Measurements from ENCODE around the gene FSHB.
A peak's percentile ranks its signal among the peaks of the same experiment; 100 is the strongest.
"Not testable (repeated sequence)": the region's sequence is repeated elsewhere in the genome, so short reads cannot be mapped to it uniquely, and the experiment has no call there.

The FSHB gene

GRCh38 chr11:30244265-30244664 lies 13.5 kb downstream of the FSHB start:
- H3K27ac Mint-ChIP-seq: no peak overlapping the region
- ATAC-seq (replicated peaks): no peak
- H3K4me1 Mint-ChIP-seq: no peaks in the 10 kb centered on the region
- H3K27me3 Mint-ChIP-seq: peaks cover 3 to 14% of the 10 kb centered on the region in 2 donors
- no peak for DNase-seq
- H3K9me3 Mint-ChIP-seq: peaks cover 0 to 2% of the 10 kb centered on the region in 2 donors
- H3K36me3 Mint-ChIP-seq: no peaks in the 10 kb centered on the region
- H3K4me3 Mint-ChIP-seq: no peak overlapping the region

GRCh38 chr11:30245621-30246020 lies 14.8 kb downstream of the FSHB start:
- no peaks in the 10 kb centered on the region for H3K4me1 Mint-ChIP-seq
- no peaks in the 10 kb centered on the region for H3K36me3 Mint-ChIP-seq
- H3K27ac Mint-ChIP-seq: no peak overlapping the region
- DNase-seq (no peak), ATAC-seq (replicated peaks) (no peak)
- no peak overlapping the region for H3K4me3 Mint-ChIP-seq
- peaks cover 3 to 14% of the 10 kb centered on the region in 2 donors for H3K27me3 Mint-ChIP-seq
- H3K9me3 Mint-ChIP-seq: peaks cover 0 to 2% of the 10 kb centered on the region in 2 donors

- H3K27ac Mint-ChIP-seq: no peak overlapping the region
- H3K4me3 Mint-ChIP-seq: no peak overlapping the region
- no peaks in the 10 kb centered on the region for H3K4me1 Mint-ChIP-seq
- no peak for ATAC-seq (replicated peaks)
- H3K27me3 Mint-ChIP-seq: no peaks in the 10 kb centered on the region
- no peaks in the 10 kb centered on the region for H3K36me3 Mint-ChIP-seq
- no peaks in the 10 kb centered on the region for H3K9me3 Mint-ChIP-seq
- no peak for DNase-seq
Measured at GRCh38 chr11:30254307-30255298, 23.8 kb downstream of the FSHB start.

- H3K36me3 Mint-ChIP-seq: no peaks in the 10 kb centered on the region
- H3K4me3 Mint-ChIP-seq: no peak overlapping the region
- DNase-seq (no peak), ATAC-seq (replicated peaks) (no peak)
- no peak overlapping the region for H3K27ac Mint-ChIP-seq
- no peaks in the 10 kb centered on the region for H3K27me3 Mint-ChIP-seq
- no peaks in the 10 kb centered on the region for H3K9me3 Mint-ChIP-seq
- H3K4me1 Mint-ChIP-seq: no peaks in the 10 kb centered on the region
Measured at GRCh38 chr11:30255637-30256036, 24.8 kb downstream of the FSHB start.

- no peak for DNase-seq
- H3K4me3 Mint-ChIP-seq: no peak overlapping the region
- no peak for ATAC-seq (replicated peaks)
- H3K36me3 Mint-ChIP-seq: no peaks in the 10 kb centered on the region
- no peak overlapping the region for H3K27ac Mint-ChIP-seq
- H3K4me1 Mint-ChIP-seq: no peaks in the 10 kb centered on the region
- no peaks in the 10 kb centered on the region for H3K27me3 Mint-ChIP-seq
- H3K9me3 Mint-ChIP-seq: no peaks in the 10 kb centered on the region
Measured at GRCh38 chr11:30257058-30257457, 26.2 kb downstream of the FSHB start.

- Mint-ChIP-seq H3K27me3 (no peaks in the 10 kb centered on the region), H3K4me1 (no peaks in the 10 kb centered on the region), H3K9me3 (no peaks in the 10 kb centered on the region), H3K27ac (no peak overlapping the region), H3K36me3 (no peaks in the 10 kb centered on the region), H3K4me3 (no peak overlapping the region)
- ATAC-seq (replicated peaks): no peak
- no peak for DNase-seq
Measured at GRCh38 chr11:30258679-30259078, 27.9 kb downstream of the FSHB start.

GRCh38 chr11:30260813-30261212 lies 30.0 kb downstream of the FSHB start:
- ATAC-seq (replicated peaks) (no peak), DNase-seq (no peak)
- no peaks in the 10 kb centered on the region for H3K27me3 Mint-ChIP-seq
- H3K4me3 Mint-ChIP-seq: no peak overlapping the region
- H3K36me3 Mint-ChIP-seq: no peaks in the 10 kb centered on the region
- H3K9me3 Mint-ChIP-seq: peaks cover 4 to 7% of the 10 kb centered on the region in 2 donors
- H3K27ac Mint-ChIP-seq: no peak overlapping the region
- no peaks in the 10 kb centered on the region for H3K4me1 Mint-ChIP-seq

- H3K27ac Mint-ChIP-seq: no peak overlapping the region
- no peaks in the 10 kb centered on the region for H3K36me3 Mint-ChIP-seq
- DNase-seq: no peak
- no peak for ATAC-seq (replicated peaks)
- H3K27me3 Mint-ChIP-seq: peaks cover 0 to 4% of the 10 kb centered on the region in 2 donors
- H3K4me1 Mint-ChIP-seq: no peaks in the 10 kb centered on the region
- peaks cover 4 to 7% of the 10 kb centered on the region in 2 donors for H3K9me3 Mint-ChIP-seq
- no peak overlapping the region for H3K4me3 Mint-ChIP-seq
Measured at GRCh38 chr11:30261821-30262220, 31.0 kb downstream of the FSHB start.

GRCh38 chr11:30268638-30269037 lies 37.8 kb downstream of the FSHB start:
- not testable (repeated sequence) for H3K9me3 Mint-ChIP-seq; H3K36me3 Mint-ChIP-seq; ATAC-seq (replicated peaks); H3K4me1 Mint-ChIP-seq; DNase-seq; H3K27ac Mint-ChIP-seq; H3K4me3 Mint-ChIP-seq
- peaks cover 16 to 26% of the 10 kb centered on the region in 2 donors for H3K27me3 Mint-ChIP-seq

GRCh38 chr11:30270671-30271070 lies 39.9 kb downstream of the FSHB start:
- Mint-ChIP-seq H3K36me3 (no peaks in the 10 kb centered on the region), H3K4me3 (no peak overlapping the region), H3K27ac (no peak overlapping the region), H3K27me3 (peaks cover 20 to 26% of the 10 kb centered on the region in 2 donors), H3K9me3 (peaks cover 0 to 3% of the 10 kb centered on the region in 2 donors), H3K4me1 (no peaks in the 10 kb centered on the region)
- ATAC-seq (replicated peaks) (no peak), DNase-seq (no peak)

- no peak for ATAC-seq (replicated peaks)
- no peaks in the 10 kb centered on the region for H3K36me3 Mint-ChIP-seq
- no peak overlapping the region for H3K27ac Mint-ChIP-seq
Measured at GRCh38 chr11:30277176-30277575, 46.4 kb downstream of the FSHB start.

GRCh38 chr11:30279796-30280195 lies 49.0 kb downstream of the FSHB start:
- peaks cover 9 to 13% of the 10 kb centered on the region in 2 donors for H3K4me1 Mint-ChIP-seq
- peaks cover 0 to 1% of the 10 kb centered on the region in 2 donors for H3K9me3 Mint-ChIP-seq
- no peak overlapping the region for H3K4me3 Mint-ChIP-seq
- no peaks in the 10 kb centered on the region for H3K36me3 Mint-ChIP-seq
- ATAC-seq (replicated peaks): no peak
- no peak for DNase-seq
- no peak overlapping the region for H3K27ac Mint-ChIP-seq
- peaks cover 0 to 4% of the 10 kb centered on the region in 2 donors for H3K27me3 Mint-ChIP-seq

More at GRCh38 chr11:30277176-30277575, 46.4 kb downstream of the FSHB start:
- no peak overlapping the region for H3K4me3 Mint-ChIP-seq
- H3K9me3 Mint-ChIP-seq: no peaks in the 10 kb centered on the region
- peaks cover 6 to 8% of the 10 kb centered on the region in 2 donors for H3K27me3 Mint-ChIP-seq
- no peak for DNase-seq
- H3K4me1 Mint-ChIP-seq: peaks cover 7 to 9% of the 10 kb centered on the region in 2 donors

- Mint-ChIP-seq H3K4me1 (peaks cover 9 to 13% of the 10 kb centered on the region in 2 donors), H3K36me3 (no peaks in the 10 kb centered on the region), H3K4me3 (no peak overlapping the region), H3K27ac (no peak overlapping the region), H3K27me3 (peaks cover 0 to 4% of the 10 kb centered on the region in 2 donors), H3K9me3 (peaks cover 0 to 1% of the 10 kb centered on the region in 2 donors)
- peak; percentile 12 to 31 for ATAC-seq (replicated peaks)
- no peak for DNase-seq
Measured at GRCh38 chr11:30281476-30282288, 50.9 kb downstream of the FSHB start.

- Mint-ChIP-seq H3K27ac (no peak overlapping the region), H3K4me1 (peaks cover 9 to 13% of the 10 kb centered on the region in 2 donors), H3K9me3 (peaks cover 0 to 1% of the 10 kb centered on the region in 2 donors), H3K36me3 (no peaks in the 10 kb centered on the region), H3K4me3 (no peak overlapping the region), H3K27me3 (peaks cover 0 to 4% of the 10 kb centered on the region in 2 donors)
- ATAC-seq (replicated peaks): peak; percentile 42 to 64
- no peak for DNase-seq
Measured at GRCh38 chr11:30282289-30282631, 51.4 kb downstream of the FSHB start.
